ENCODE results near the gene DICER1. TPM values are rescaled to one million over a fixed set of nuclear protein-coding genes. Genes with fewer than 3 reads are reported as not detected.

Gene DICER1
- total RNA-seq, 2 experiments from 2014 or later: 39.9 to 40.9 TPM

DNA sequence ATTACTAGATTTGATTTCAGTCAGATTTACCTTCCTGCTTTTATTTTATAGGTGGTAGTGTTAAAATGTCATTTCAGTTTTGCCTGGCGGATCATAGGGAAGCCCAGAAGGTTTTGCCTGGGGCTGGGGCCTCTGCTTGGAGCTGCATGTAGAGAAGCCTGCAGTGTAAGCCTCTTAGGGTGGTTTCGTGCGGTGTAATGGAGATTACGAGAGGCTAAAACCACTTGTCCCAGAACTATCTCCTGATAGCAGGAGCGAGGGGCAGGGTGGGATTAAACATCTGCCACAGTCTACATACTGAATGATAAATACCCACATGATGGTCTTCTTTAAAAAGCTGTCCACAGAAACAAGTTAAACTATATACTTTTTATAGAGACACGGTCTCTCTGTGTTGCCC, 35.0 kb upstream of the DICER1 start:
- intact Hi-C loops (cut with micrococcal nuclease): no loop called here
- H3K27ac Mint-ChIP-seq: no peak overlapping the region

DNA sequence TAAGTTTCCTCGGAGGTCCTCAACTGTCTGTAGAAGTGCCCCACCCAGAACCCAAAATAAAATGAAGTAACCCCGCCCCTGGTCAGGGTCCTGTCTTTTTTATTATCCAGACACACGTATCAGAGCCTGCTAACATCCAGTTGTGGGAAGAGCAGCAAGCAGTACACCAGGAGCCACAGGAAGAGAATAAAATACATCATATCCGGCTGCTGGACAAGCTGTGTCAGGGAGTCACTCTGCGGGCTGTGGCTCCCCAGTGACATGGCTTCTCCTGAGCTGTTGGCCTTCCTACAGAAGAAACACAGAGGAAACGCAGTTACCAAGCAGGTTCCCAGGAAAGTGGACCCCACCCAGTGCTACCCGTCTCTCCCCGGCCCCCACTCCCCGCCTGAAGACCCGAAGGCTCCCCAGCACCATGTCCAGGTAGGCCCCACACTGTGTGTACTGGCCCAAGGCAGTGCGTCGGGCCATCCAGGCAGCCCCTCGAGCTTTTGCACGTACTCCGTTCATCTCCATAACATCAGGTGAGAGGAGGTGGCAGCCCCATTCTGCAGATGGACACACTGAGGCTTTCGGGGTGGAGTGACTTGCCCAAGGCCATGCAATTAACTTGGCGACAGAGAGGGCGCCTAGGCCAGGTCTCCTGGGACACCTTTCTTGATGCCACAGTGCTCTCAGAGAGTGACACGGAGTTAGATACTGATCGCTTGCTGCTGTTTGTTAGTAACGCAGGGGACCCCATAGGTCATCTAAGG, 34.3 kb upstream of the DICER1 start:
- no peaks in the 10 kb centered on the region for H3K36me3 Mint-ChIP-seq
- no peak for DNase-seq
- H3K4me1 Mint-ChIP-seq (ENCODE audit: low read depth): peaks cover 3% of the 10 kb centered on the region
- ChIA-PET POLR2A (no interaction called here), CTCF (no interaction called here)
- intact Hi-C loops (cut with micrococcal nuclease): no loop called here
- H3K9me3 Mint-ChIP-seq: peaks cover 3% of the 10 kb centered on the region
- H3K27me3 Mint-ChIP-seq: peaks cover 15% of the 10 kb centered on the region
- H3K4me3 Mint-ChIP-seq: no peak overlapping the region
- no peak overlapping the region for H3K27ac Mint-ChIP-seq

More for the DNA sequence above, 35.0 kb upstream of the DICER1 start:
- Mint-ChIP-seq H3K9me3 (peaks cover 3% of the 10 kb centered on the region), H3K36me3 (no peaks in the 10 kb centered on the region), H3K4me3 (no peak overlapping the region), H3K4me1 (ENCODE audit: low read depth) (peaks cover 3% of the 10 kb centered on the region), H3K27me3 (peaks cover 9% of the 10 kb centered on the region)
- CTCF ChIA-PET: no interaction called here
- no peak for DNase-seq
- POLR2A ChIA-PET: no interaction called here

DNA sequence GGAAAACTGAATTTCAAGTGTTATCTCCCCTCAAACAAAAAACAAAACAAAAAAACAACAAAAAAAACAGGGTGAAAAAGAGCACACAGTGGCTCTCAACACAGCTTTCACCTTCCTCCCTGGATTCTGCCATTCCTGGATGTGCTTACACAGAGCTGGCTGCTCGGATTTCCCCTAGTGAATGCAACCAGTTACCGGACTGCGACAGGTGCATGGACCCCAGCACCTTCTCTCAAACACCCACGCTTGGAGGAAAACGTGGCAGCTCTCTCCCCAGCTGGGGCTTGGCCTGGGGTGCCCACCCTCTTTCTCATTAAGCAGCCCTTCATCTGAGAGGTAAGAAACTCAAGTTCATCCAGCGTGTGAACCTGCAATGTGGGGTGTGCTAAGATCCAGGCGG, 33.5 kb upstream of the DICER1 start:
- Mint-ChIP-seq H3K27me3 (peaks cover 22% of the 10 kb centered on the region), H3K4me3 (no peak overlapping the region), H3K9me3 (peaks cover 3% of the 10 kb centered on the region), H3K4me1 (ENCODE audit: low read depth) (no peaks in the 10 kb centered on the region), H3K36me3 (no peaks in the 10 kb centered on the region), H3K27ac (no peak overlapping the region)
- DNase-seq: no peak
- POLR2A ChIA-PET: no interaction called here
- CTCF ChIA-PET: interaction anchor here (0.6 kb wide), 1 partner anchor 70 kb away, joined by 3 read pairs; no protein-coding TSS in a partner anchor
- intact Hi-C loops (cut with micrococcal nuclease): no loop called here

DNA sequence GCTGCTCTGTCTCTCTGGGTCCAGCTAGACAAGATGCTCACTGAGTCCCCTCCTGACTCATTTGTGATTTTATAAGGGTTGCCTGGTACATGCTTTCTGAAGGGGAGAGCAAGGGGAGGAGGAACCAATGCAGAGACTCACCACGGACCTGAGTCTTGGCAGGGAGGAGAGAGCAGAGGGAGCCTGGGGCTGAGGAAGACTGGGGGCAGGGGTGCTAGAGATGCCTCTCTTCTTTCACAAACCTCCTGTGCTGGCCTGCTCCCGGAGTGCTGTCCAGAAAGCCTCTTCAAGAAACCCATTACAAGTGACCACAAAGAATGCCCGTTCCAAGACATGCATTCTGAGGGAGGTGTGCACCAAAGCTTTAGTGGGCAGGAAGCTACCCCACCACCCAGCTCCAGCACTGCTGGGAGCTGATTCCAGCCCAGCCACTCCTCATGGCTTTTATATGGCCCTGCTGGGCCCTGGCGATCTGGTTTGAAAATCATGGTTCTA, 33.1 kb upstream of the DICER1 start:
- DNase-seq: no peak
- POLR2A ChIA-PET: no interaction called here
- H3K4me3 Mint-ChIP-seq: no peak overlapping the region
- no peaks in the 10 kb centered on the region for H3K36me3 Mint-ChIP-seq
- H3K27me3 Mint-ChIP-seq: peaks cover 26% of the 10 kb centered on the region
- CTCF ChIA-PET: interaction anchor here (0.6 kb wide), 1 partner anchor 70 kb away, joined by 3 read pairs; no protein-coding TSS in a partner anchor
- intact Hi-C loops (cut with micrococcal nuclease): no loop called here
- peaks cover 3% of the 10 kb centered on the region for H3K9me3 Mint-ChIP-seq
- no peak overlapping the region for H3K27ac Mint-ChIP-seq
- H3K4me1 Mint-ChIP-seq (ENCODE audit: low read depth): no peaks in the 10 kb centered on the region

DNA sequence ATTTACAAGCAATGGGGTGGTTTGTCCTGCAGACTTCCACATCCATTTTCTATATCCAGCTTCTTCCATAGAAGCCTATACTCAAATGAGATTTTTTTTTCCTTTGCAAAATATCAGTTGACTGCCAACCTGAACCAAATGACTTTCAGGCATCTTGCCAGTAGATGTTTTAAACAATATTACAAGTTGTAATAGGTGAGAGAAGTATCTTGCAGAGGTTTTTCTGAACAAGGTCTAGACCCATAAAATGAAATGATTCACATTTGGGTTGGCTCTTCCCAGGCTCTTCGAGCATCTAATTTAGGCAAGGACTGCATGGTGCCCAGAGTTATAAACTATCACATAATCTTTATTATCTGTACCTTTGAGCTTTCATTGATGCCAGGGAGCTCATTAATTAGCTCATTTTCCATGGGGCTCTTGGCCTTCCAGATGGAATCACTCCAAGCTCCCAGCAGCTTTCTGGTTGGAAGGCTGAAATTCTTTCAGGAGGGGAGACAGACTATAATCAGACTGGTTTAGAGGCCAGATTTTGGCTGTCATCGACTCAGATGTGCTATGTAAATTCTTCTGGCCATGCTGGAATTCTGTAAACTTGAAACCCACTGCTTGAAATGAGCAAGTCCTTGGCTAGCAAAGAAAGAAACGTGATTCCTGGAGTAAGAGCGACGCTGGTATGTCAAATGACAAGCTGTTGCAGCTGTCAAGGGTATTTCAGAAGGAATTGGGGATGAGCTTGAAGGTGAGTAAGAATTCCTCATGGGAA, 32.2 kb upstream of the DICER1 start:
- POLR2A ChIA-PET: no interaction called here

DNA sequence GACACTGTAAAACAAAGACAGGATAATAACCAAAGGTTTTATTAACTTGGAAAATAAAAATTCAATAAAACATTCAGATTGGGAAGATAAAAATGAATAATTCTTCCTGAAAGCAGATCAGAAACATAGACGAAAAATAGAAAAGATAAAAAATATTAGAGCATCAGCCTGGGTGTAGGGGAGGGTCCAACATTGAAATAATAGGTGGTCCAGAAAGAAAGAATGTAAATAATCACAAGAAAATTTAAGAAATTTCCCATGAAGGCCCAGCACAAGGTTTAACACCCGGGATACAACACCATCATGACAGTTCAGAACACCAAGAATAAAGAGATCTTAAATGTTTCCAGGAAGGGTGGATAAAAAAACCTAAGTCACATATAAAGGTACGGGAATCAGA, 31.1 kb upstream of the DICER1 start:
- Mint-ChIP-seq H3K27ac (no peak overlapping the region), H3K9me3 (peaks cover 3% of the 10 kb centered on the region), H3K27me3 (peaks cover 29% of the 10 kb centered on the region), H3K4me3 (no peak overlapping the region), H3K4me1 (ENCODE audit: low read depth) (no peaks in the 10 kb centered on the region), H3K36me3 (no peaks in the 10 kb centered on the region)
- no peak for DNase-seq
- intact Hi-C loops (cut with micrococcal nuclease): no loop called here
- CTCF ChIA-PET: no interaction called here
- POLR2A ChIA-PET: no interaction called here

More for the DNA sequence above, 32.2 kb upstream of the DICER1 start:
- H3K36me3 Mint-ChIP-seq: no peaks in the 10 kb centered on the region
- no peaks in the 10 kb centered on the region for H3K4me1 Mint-ChIP-seq (ENCODE audit: low read depth)
- intact Hi-C loops (cut with micrococcal nuclease): no loop called here
- peaks cover 26% of the 10 kb centered on the region for H3K27me3 Mint-ChIP-seq
- peaks cover 3% of the 10 kb centered on the region for H3K9me3 Mint-ChIP-seq
- H3K4me3 Mint-ChIP-seq: no peak overlapping the region
- no peak for DNase-seq
- H3K27ac Mint-ChIP-seq: no peak overlapping the region
- CTCF ChIA-PET: no interaction called here

DNA sequence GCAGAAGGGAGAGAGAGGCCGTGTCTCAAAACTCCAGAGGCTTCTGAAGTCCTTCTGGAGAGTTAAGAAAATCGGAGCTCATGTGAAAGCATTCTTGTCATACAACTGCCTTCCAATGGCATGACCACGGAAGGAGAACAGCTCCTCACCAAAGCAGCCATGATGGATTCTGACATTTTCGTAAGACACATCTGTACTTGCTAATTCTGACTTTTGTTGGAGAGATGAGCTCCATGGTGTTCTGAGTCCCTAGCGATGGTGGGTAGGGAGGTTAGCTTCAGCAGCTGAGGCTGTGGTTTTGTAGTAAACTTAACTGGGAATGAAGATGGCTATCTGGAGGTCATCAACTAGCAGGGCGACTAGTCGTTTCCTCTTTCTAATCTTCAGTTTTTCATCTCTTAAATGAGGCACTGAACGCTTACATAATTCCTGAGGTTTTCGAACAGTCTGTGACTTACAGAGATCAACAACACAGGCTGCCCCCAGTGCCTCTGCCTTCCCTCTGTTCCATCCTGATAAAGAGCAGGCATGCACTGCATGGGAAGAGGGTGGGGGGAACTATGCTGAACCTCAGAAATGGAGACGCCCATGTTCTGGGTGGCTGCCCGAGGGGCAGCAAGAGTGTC, 28.6 kb upstream of the DICER1 start:
- H3K4me3 Mint-ChIP-seq: no peak overlapping the region
- intact Hi-C loops (cut with micrococcal nuclease): no loop called here
- H3K4me1 Mint-ChIP-seq (ENCODE audit: low read depth): no peaks in the 10 kb centered on the region
- H3K27ac Mint-ChIP-seq: no peak overlapping the region
- ChIA-PET POLR2A (no interaction called here), CTCF (no interaction called here)
- peaks cover 3% of the 10 kb centered on the region for H3K9me3 Mint-ChIP-seq
- DNase-seq: no peak
- peaks cover 29% of the 10 kb centered on the region for H3K27me3 Mint-ChIP-seq
- H3K36me3 Mint-ChIP-seq: no peaks in the 10 kb centered on the region

DNA sequence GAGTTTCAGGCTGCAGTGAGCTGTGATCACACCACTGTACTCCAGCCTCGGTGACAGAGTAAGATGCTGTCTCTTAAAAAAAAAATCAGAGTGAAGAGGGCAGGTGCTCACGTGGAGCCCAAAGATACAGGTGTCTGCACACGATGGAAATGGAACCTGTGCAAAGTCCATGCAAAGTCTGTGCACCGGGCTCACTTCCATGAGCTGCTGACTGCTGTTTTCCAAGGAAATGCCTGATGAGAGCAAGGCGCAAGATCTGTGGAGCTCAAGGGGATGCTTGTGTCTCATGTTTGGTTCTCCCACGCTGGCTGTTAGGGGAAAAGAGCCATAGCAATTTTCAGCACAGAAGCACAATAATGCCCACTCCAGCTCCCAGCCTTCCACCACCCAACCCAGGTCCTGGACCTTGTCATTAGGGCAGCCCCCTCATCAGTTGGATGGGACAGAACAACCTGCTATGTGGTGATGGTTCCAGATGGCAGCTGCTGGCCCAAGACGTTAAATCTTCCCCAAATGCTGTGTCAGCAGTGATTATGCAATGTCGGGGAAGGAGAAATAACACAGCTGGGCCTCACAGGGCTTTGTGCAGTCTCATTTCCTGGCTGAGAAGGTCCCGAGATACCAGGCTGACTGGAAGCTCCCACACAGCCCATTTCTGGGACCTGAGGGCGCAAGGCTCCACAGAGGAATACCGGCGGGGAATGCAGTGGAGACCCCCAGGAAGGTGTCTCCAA, 27.9 kb upstream of the DICER1 start:
- POLR2A ChIA-PET: no interaction called here
- CTCF ChIA-PET: no interaction called here
- intact Hi-C loops (cut with micrococcal nuclease): no loop called here
- Mint-ChIP-seq H3K4me1 (ENCODE audit: low read depth) (no peaks in the 10 kb centered on the region), H3K27me3 (peaks cover 29% of the 10 kb centered on the region), H3K27ac (no peak overlapping the region), H3K4me3 (no peak overlapping the region), H3K36me3 (peaks cover 3% of the 10 kb centered on the region), H3K9me3 (peaks cover 3% of the 10 kb centered on the region)
- no peak for DNase-seq

DNA sequence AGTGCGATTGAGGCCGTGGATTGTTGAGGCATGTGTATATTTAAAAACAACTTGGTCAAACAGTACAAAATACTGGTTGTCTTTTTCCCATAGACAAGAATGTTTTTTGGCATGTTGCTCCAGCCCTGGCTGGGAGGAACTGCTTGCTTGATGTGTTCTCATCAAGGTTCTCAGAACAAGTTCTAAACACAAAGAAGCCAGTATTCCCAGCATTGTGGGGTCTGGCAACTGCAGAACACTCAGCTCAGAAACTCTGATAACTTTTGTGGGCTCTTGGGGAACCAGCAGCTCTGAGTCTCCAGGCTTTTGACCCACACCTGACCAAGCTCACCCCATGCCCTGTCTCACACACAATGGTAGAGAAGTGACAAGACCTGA, 27.1 kb upstream of the DICER1 start:
- no peak overlapping the region for H3K27ac Mint-ChIP-seq
- intact Hi-C loops (cut with micrococcal nuclease): no loop called here
- peaks cover 3% of the 10 kb centered on the region for H3K36me3 Mint-ChIP-seq
- H3K9me3 Mint-ChIP-seq: peaks cover 3% of the 10 kb centered on the region
- ChIA-PET POLR2A (no interaction called here), CTCF (no interaction called here)
- no peak for DNase-seq
- no peak overlapping the region for H3K4me3 Mint-ChIP-seq
- peaks cover 27% of the 10 kb centered on the region for H3K27me3 Mint-ChIP-seq
- H3K4me1 Mint-ChIP-seq (ENCODE audit: low read depth): no peaks in the 10 kb centered on the region

DNA sequence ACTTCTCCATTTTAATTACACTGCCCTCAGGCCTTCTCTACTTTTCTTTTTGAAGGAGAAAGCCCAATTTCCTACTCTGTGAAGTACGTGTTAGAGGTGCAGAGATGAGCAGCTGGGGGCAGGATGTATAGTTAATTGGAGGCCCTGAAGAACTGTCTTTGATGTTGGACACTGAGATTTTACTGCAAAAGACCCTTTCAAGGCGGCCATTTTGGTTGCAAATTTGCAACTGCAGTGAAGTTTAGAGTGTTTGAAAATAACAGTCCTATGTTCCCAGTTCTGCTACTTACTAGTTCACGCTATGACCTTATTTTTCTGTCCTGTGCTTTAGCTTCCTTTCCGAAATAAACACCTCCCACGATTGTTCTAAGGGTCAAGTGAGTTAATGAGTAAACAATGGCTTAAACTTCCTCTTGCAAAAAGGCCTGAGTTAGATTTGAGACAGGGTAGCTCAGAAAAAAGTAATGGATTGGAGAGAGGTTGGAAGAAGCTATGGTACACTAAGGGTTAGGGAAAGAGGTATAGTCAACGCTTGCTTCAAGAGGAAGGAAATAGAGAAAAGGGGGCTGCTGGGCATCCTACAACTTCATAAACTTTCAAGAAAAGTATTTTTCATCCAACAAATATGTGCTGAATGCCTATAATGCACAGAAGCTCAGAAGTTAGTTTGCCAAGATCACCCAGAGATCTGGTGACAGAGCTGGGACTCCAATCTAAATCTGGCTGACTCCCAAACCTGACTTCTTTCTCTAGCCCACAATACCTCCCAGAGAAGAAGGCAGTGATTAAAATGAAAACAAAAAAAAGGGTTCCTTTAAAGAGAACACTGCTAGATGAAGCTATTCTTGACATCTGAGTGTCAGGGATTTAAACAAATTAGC, 26.4 kb upstream of the DICER1 start:
- Mint-ChIP-seq H3K27me3 (peaks cover 27% of the 10 kb centered on the region), H3K4me1 (ENCODE audit: low read depth) (no peaks in the 10 kb centered on the region), H3K9me3 (peaks cover 3% of the 10 kb centered on the region), H3K4me3 (no peak overlapping the region), H3K36me3 (peaks cover 3% of the 10 kb centered on the region), H3K27ac (no peak overlapping the region)
- CTCF ChIA-PET: no interaction called here
- POLR2A ChIA-PET: no interaction called here
- DNase-seq: no peak
- intact Hi-C loops (cut with micrococcal nuclease): no loop called here

DNA sequence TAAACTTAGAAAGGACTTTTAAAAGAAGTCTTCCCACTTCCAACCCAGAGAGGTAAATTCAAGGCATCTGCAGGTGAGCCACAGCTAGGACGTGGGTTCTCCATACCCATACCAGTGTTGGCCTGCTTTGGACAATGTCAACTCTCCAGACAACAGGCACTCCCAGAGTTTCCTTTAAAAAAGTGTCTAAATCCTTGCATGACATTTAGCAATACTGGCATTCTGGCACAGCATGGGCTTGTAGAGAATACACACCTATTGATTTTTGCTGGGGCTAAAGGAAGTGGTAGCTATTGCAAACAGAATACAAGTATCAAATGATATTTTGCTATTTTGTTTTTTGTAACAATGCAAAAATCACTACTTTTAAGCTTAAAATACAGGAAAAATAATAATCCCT, 25.8 kb upstream of the DICER1 start:
- intact Hi-C loops (cut with micrococcal nuclease): no loop called here
- no peak overlapping the region for H3K4me3 Mint-ChIP-seq
- H3K27ac Mint-ChIP-seq: no peak overlapping the region
- ChIA-PET POLR2A (no interaction called here), CTCF (no interaction called here)
- H3K36me3 Mint-ChIP-seq: peaks cover 3% of the 10 kb centered on the region
- peaks cover 2% of the 10 kb centered on the region for H3K9me3 Mint-ChIP-seq
- no peak for DNase-seq
- peaks cover 22% of the 10 kb centered on the region for H3K27me3 Mint-ChIP-seq
- H3K4me1 Mint-ChIP-seq (ENCODE audit: low read depth): no peaks in the 10 kb centered on the region

All from activated CD4-positive, alpha-beta memory T cell treated with anti-CD3 and anti-CD28 coated beads for 36 hours (primary cell).